Measurements from ENCODE around the gene ARID5B. TPM values are rescaled to one million over a fixed set of nuclear protein-coding genes. Genes with fewer than 3 reads are reported as not detected.

Gene ARID5B
- total RNA-seq, 2 donors from 2014 or later, result 65.5 to 93.8 TPM

Other genes starting within 250 kb of the ARID5B start
- not detected for gene CABCOCO1, start 238.8 kb upstream of the ARID5B start, total RNA-seq